Caki2 (cell line): Measurements from ENCODE around the gene SHROOM3. TPM values are rescaled to one million over a fixed set of nuclear protein-coding genes. Genes with fewer than 3 reads are reported as not detected.
A peak's percentile ranks its signal among the peaks of the same experiment; 100 is the strongest.
"Not testable (repeated sequence)": the region's sequence is repeated elsewhere in the genome, so short reads cannot be mapped to it uniquely, and the experiment has no call there.

ENCODE experiments used
- DNase-seq: peaks from one replicate; pipeline ENCODE4 v3.0.0-alpha.2; 2015; ENCODE audit warnings: low read depth
- in situ Hi-C: cut with HindIII; loops from 2 replicates; pipeline ENCODE4 v1.10.0; 2016; ENCODE audit warnings: low sequenced_read_pairs, low pct_unique_long_range_greater_than_20kb, mixed read lengths
- total RNA-seq: library from RNA; depleted of rRNA; stranded (reverse); fragments of >200 nt; shearing (Covaris generic); gene quantifications from 2 replicates; pipeline ENCODE4 v1.2.3, GENCODE V29; 2014; ENCODE audit warnings: low replicate concordance

Gene SHROOM3
- total RNA-seq, 1 experiment from 2014 or later: 20.2 TPM

DNA sequence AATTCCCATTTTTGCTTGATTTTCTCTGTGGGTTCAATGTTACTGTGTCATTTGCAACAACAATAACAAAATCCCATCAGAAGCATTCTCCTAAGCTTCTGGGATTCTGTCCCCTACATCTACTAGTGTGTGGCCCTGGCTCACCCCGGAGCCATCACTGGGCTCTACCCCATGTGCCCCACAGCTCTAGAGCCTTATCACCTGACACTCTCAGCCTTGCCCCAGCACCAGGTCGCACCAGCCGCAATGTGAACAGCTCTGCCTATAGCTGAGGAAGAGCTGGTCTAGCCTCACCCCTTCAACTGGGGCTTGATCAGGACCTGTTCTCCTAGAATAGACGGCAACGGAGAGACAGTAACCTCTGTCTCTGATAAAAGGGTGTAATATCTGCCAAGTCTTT is 161.7 kb downstream of the SHROOM3 start:
- DNase-seq: no peak
- in situ Hi-C loops: no loop called here

DNA sequence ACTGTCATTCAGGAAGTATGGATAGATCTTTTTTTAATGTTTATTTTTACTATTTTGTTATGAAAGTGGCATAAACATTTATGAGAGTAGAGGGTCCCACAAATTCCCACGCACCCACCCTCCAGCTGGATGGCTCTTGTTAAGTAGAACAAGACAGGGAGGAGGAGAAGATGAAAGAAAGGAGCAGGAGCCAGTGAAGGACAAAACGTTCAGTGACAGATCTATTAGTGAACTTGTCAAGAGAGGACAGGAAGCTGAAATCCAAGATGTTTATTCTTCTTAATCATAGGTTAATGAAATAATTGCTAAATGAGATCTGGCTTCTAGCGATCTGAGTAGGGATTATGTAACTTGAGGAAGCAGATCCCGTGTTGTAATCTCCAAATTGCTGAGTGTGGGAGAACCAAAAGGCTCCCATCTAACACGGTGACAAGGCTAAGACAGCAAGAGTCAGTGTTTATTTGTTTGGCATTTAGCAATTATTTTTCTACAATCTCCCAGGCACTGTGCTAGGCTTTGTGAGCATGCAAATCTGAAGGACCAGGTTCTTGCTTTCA is 162.5 kb downstream of the SHROOM3 start:
- in situ Hi-C loops: no loop called here
- DNase-seq: no peak

DNA sequence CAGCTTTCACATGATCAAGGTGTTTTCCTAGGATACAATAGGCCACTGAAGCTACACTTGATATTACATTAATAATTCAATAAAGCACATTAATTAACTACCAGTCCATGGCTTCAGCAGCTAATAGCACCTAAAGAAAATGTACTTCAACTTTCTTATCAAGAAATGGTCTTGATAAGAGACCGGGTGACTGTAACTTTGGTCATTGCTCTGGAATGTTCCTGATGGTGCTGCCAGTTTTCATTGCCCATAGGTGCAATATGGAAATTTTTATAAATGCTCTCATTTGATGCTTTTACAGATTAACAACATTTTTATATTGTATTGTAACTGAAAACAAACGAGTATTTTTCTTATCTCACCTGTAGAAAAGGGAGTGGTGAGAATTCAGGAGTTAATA is 165.4 kb downstream of the SHROOM3 start:
- in situ Hi-C loops: no loop called here
- DNase-seq: no peak

DNA sequence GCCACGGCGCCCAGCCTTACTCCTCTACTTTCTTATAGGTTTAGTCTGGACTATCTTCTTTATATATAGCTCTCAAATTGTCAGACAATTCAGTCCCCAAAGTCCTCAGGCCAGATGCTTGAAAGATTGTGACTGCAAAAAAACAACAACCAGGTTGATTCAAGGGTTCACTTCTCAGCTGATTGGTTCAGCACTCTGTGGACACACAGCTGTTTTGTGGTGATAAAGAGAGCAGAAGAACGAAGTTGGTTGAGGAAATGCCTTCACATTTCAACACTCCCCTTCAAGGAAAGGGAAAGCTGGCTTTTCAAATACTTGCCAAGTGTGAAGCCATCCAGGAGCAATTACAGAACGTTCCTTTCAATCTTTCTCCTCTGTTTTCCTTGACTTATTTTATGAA is 166.8 kb downstream of the SHROOM3 start:
- in situ Hi-C loops: no loop called here
- no peak for DNase-seq

DNA sequence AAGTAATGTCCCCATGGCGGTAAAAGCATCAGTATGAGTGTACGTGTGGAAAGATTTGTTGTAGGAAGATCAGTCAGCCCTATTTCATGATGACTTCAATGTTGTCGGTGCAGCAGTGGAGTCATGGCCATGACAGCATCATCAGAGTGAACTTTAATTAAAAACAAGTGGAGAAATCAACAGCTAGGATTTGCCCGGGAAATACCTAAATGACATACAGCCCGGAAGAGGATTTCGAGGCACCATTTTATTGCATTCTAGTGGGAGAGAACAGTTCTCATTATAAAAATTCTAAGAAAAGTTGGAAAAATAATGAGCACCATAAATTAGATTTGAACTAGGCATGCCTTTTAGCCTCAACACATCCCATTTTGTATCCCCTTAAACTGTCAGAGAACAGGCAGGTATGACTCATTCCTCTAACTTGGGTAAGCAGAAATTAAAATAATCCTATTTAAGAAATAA is 170.1 kb downstream of the SHROOM3 start:
- no peak for DNase-seq
- in situ Hi-C loops: no loop called here

DNA sequence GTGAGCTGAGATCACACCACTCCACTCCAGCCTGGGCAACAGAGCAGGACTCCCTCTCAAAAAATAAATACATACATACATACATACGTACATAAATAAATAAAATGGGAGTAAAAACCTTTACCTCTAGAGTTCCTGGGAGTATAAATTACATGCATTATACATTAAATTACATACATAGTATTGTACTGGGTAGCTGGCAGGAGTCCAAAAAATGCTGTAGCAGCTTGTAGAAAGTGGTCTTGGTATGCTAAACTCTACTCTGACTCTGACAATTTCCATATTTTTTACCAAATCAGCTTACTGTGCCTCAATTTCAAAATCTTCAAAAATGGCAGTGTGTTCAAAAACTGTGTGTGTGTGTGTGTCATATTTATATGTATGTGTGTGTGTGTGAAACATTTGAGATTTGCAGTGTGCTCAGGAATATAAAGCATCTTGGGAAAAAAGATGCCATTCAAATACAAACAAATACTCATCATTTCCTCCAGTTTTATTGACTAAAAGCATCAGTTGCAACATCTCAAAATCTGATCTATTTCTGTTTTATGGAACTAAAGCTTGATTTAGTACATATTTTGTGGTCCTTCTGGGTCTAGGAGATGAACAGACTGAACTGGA is 171.7 kb downstream of the SHROOM3 start:
- no peak for DNase-seq
- in situ Hi-C loops: no loop called here

DNA sequence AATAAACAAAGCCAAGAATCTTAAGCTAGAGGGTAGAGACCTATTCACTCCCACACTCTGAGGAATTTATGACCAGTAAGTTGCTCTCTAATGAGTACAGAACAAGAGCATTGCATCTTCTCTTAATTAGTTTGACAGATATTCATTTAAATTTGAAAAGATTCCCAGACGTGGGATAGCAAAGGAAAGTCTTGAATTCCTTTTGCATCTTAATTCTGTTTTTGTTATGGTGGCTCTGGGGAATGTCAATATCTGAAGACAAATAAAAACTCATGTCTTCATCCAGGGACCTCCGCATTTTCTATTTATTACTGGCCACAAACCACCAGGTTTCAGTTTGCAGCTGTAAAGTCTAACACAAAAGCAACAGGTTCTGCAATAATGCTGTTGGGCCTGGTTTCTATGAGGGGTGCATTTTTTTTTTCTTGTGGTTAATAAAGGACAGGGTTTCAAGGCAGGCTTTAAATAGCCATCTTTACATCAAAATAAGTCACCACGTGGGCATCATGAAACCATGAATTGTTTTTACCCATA is 172.3 kb downstream of the SHROOM3 start:
- in situ Hi-C loops: no loop called here
- no peak for DNase-seq

DNA sequence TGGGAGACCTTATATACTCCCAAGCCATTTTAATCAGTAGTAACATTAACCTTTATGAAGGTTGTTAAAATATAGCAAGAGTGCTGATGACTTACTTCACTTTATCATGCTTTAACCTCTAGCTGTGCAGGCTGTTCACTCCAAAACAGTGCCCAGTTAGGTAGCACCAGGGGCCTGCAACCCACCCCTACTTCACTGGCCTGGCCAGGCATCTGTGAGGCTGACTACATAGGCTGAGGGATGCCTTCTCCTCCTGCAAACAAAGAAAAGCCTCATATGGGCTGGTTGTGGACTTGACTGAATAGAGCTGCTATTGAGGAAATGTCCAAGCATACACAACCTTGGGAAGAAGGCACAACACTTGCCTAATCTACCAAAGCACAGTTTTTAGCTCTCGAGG is 172.8 kb downstream of the SHROOM3 start:
- in situ Hi-C loops: no loop called here
- no peak for DNase-seq

DNA sequence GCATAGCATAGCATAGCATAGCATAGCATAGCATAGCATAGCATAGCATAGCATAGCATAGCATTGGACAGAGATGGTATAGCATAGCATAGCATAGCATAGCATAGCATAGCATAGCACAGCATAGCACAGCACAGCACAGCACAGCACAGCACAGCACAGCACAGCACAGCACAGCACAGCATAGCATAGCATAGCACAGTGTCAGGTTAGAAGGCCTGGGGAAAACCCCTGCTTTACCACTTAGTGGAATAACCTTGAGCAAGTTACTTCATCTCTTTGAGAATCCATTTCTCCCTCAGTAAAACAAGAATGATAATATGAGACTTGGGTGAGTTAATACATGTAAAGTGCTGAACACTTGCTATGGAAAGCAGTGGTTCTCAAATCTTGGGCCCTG is 173.5 kb downstream of the SHROOM3 start:
- in situ Hi-C loops: not testable (repeated sequence)

DNA sequence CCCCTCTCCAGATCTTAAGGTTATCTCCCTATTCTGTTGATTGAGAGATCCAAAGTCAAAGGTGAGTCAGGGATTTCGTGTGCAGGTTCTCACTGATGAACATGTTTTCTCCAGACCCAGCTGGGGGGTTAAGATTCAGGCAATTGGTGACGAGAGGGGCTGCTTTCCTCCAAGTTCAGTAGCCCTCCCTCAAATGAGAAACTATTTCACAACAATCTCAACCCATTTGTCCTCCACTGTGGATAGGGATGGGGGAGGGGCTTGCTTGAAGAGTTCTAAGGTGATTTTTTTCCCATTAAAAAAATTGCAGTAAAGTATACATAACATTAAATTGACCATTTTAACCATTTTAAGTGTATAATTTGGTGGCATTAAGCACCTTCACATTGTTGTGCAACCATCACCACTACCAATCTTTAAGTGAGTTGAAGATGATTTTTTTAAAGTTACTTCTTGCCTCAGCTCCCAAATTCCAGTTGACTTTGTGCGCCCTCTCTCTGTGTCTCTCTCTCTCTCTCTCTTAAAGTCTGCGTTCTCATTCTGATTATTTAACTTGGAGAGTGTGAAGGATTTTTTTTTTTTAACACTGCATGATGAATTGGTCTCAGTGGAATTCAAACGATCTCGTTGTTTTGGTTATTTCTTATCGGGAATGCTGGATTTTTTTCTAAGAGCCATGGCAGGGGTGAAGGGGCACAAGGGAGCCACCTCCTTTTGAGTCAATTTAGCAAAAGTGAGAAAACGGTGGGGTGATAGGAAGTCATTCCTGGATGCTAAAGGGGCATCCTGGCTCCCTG is 175.9 kb downstream of the SHROOM3 start:
- DNase-seq: peak; percentile 86
- in situ Hi-C loops: no loop called here

More for the DNA sequence above, 173.5 kb downstream of the SHROOM3 start:
- not testable (repeated sequence) for DNase-seq

DNA sequence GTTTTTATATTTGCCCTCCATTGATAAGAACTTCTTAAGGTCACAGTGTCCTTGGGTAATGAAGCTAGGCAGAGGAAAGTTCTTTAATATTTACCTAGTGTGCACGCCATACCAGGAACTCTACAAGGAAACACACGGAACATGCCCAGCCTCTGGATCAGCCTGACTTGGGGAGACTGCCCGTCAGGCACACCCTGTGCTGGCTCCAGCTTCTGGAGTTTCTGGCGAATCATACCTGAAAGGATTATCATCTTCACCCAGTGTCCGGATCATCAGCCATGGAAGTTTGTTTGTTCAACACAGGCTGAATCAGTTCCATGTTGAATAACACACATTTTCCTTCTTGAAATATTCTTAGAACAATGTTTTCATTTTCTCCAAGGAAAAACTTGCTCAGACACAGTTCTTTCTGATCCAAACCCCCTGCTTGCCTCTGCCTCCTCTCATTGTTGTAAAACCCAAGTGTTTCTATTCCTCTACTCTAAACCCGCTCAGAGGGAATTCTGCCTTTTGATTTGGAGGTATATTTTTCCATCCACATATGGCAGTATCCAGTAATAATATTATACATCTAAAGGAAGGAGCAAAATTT is 176.7 kb downstream of the SHROOM3 start:
- no peak for DNase-seq
- in situ Hi-C loops: no loop called here

DNA sequence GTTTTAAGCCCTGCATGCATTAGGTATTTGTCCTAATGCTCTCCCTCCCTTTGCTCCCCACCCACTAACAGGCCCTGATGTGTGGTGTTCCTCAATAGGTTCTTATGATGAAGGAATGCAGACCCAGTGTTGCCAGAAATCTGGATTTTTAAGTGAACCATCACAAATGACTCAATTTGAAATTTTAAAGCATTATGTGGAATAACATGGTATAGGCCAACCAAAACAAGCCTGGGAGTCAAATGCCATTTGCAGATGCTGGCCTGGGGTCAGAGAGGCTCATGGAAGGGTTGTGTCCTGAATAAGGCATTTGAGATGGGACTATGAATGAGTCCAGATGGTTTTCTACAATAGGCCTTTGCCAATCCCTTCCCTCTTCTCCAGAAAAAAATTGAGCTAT is 179.6 kb downstream of the SHROOM3 start:
- DNase-seq: no peak
- in situ Hi-C loops: no loop called here

DNA sequence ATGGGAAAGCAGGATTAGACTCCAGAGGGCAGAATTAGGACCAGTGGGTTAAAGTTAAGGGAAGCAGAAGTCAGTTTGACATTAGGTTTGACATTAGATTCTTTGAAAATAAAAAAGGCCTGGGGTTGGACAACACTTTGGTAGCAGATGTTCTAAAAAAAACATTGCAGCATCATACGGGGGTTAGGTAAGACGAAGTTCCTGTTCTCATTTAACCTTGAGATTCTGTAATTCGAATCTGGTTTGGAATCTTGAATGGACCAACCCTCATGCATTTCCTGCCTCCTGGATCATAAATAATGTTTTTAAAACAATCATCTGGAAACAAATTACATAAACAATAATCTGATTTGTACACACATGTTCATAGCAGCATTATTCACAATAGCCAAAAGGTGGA is 181.0 kb downstream of the SHROOM3 start:
- in situ Hi-C loops: no loop called here

DNA sequence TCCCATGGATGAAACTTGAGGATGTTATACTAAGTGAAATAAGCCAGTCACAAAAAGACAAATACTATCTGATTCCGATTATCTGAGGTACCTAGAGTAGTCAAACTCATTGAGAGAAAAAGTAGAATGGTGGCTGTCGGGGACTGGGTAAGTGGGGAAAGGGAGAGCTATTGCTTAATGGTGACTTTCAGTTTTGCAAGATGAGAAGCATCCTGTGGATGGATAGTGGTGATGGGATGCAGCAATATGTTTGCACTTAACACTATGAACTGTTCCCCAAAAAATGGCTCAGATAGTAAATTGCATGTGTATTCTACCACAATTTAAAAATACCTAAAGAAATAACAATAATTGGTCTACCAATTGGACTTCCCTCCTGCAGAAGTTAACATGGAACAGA is 181.5 kb downstream of the SHROOM3 start:
- in situ Hi-C loops: no loop called here
- no peak for DNase-seq

More for the DNA sequence above, 181.0 kb downstream of the SHROOM3 start:
- DNase-seq: no peak

DNA sequence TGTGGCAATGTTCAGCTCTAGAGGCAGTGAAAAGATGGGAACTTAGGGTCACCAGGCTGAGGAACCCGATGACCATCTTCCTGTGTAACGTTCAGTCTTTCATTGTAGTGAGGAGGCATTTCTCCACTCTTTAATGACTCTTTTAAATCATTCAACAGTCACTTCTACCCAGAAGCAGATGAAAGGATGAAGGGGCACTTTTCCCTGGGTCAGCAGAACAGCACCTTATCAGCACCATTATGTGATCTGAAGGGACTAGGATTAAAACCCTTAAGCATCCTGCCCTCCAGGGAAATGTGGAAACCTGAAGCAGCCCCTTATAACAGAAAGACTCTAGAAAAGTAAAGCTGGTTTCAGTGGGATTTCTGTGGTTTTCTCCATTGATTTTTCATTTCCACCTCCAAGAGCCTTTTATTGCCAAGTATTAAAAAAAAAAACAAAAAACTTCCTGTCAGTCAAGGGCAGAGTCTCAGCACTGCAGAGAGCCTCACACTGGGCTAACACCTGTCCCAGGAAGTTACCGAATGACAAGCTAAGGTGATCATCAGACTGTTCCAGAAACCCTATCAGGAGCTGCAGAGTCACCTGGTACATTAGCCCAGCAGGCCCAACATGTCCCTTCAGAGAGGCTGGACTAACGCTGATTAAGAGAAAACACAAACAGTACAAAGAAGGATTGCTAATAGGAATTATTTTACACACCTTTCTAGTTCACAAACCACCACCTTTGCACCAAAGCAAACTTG is 185.9 kb downstream of the SHROOM3 start:
- in situ Hi-C loops: no loop called here
- DNase-seq: no peak

DNA sequence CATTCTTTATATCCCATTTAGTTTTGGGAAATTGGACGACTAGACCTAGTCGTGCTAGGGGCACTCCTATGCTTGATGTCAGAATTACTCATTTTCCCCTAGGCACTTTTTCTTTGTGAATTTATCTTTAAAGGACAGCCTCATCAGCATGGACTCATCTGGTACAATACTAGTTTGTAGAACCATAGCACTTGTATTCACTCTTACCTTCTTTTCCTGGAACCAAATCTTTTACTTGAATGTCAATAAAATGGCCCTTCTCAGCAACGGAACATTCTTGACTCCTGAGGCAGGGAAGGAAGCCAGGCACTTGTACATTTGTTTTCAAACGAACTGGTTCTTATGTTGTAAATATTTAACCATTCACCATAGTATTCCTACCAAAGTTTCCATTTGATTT is 187.1 kb downstream of the SHROOM3 start:
- DNase-seq: no peak
- in situ Hi-C loops: no loop called here

DNA sequence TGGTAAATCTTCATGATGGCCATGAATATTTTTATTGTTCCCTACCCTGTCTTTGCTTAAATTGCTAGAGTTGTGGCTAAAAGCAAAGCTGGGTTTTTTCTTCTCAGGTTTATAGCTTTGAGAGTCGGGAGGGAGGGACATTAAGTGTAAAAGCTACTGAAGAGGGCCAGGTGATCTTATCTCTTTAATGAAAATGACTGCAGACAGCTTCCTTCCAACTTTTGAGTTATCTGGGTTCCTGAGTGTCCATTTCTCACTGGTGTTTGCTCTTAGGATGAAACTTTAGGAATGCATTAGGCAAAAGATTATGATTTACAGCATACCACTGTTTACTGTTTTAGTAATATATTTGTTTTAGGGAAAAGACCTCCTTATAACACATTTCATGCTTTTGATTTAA is 187.7 kb downstream of the SHROOM3 start:
- no peak for DNase-seq

More for the DNA sequence above, 187.7 kb downstream of the SHROOM3 start:
- in situ Hi-C loops: no loop called here
